GM18858 (cell line): ENCODE data around the gene PGLYRP3.
"Not testable (repeated sequence)": the region's sequence is repeated elsewhere in the genome, so short reads cannot be mapped to it uniquely, and the experiment has no call there.

Source experiments
- ATAC-seq: cut with Tn5 transposase; IDR thresholded peaks from one replicate; pipeline ENCODE4 v1.9.1; 2021; ENCODE audit not compliant: unreplicated experiment

PGLYRP3 gene

GRCh38 chr1:153318145-153318544 lies 5.4 kb upstream of the PGLYRP3 start:
- ATAC-seq = not testable (repeated sequence)

- not testable (repeated sequence) for ATAC-seq
These were observed 3.3 kb upstream of the PGLYRP3 start for GRCh38 chr1:153316013-153316412.

- ATAC-seq = not testable (repeated sequence)
These were observed 1.6 kb upstream of the PGLYRP3 start for GRCh38 chr1:153314388-153314787.

- no peak for ATAC-seq
These were observed 536 bp upstream of the PGLYRP3 start for GRCh38 chr1:153313288-153313687.

- ATAC-seq = no peak
These were observed 2.2 kb downstream of the PGLYRP3 start for GRCh38 chr1:153310526-153310925.

- ATAC-seq = no peak
These were observed 3.3 kb downstream of the PGLYRP3 start for GRCh38 chr1:153309441-153309840.

- ATAC-seq = no peak
These were observed 4.2 kb downstream of the PGLYRP3 start for GRCh38 chr1:153308540-153308939.

- ATAC-seq = no peak
These were observed 5.5 kb downstream of the PGLYRP3 start for GRCh38 chr1:153307221-153307600.

GRCh38 chr1:153306303-153307220 lies 6.2 kb downstream of the PGLYRP3 start:
- no peak for ATAC-seq

GRCh38 chr1:153305682-153306081 lies 7.1 kb downstream of the PGLYRP3 start:
- ATAC-seq = no peak

- ATAC-seq = no peak
These were observed 10.4 kb downstream of the PGLYRP3 start for GRCh38 chr1:153302308-153302707.

GRCh38 chr1:153293851-153294250 lies 18.9 kb downstream of the PGLYRP3 start:
- ATAC-seq = no peak

GRCh38 chr1:153293480-153293775 lies 19.3 kb downstream of the PGLYRP3 start:
- no peak for ATAC-seq

GRCh38 chr1:153292740-153293479 lies 19.8 kb downstream of the PGLYRP3 start:
- no peak for ATAC-seq

- ATAC-seq = no peak
These were observed 20.6 kb downstream of the PGLYRP3 start for GRCh38 chr1:153292185-153292584.

- no peak for ATAC-seq
These were observed 21.2 kb downstream of the PGLYRP3 start for GRCh38 chr1:153291514-153291913.

- ATAC-seq = no peak
These were observed 24.0 kb downstream of the PGLYRP3 start for GRCh38 chr1:153288634-153289275.

GRCh38 chr1:153277852-153278251 lies 34.9 kb downstream of the PGLYRP3 start:
- peak; percentile 72 for ATAC-seq

GRCh38 chr1:153272186-153272585 lies 40.6 kb downstream of the PGLYRP3 start:
- ATAC-seq = no peak

- ATAC-seq = no peak
These were observed 41.0 kb downstream of the PGLYRP3 start for GRCh38 chr1:153271711-153272110.

- no peak for ATAC-seq
These were observed 47.3 kb downstream of the PGLYRP3 start for GRCh38 chr1:153265457-153265856.
